ENCODE results near the gene EFNA1. TPM values are rescaled to one million over a fixed set of nuclear protein-coding genes. Genes with fewer than 3 reads are reported as not detected.

The EFNA1 gene
- total and polyA plus RNA-seq, 2 donors (not counting 3 experiments of a cell fraction or from before 2014, with no cell fraction given): 107 to 289 TPM

GRCh38 chr1:155183775-155184221, 56.1 kb downstream of the EFNA1 start:
- H3K9me3 ChIP-seq (replicated peaks; ENCODE audit: control insufficient read depth, insufficient read depth, low read length): no peaks in the 10 kb centered on the region
- H3K9me1 ChIP-seq (replicated peaks; ENCODE audit: control insufficient read depth, extremely low read depth, insufficient read depth, low read length): no peaks in the 10 kb centered on the region
- H4K20me1 ChIP-seq (replicated peaks; ENCODE audit: control insufficient read depth, extremely low read depth, insufficient read depth, low read length): no peaks in the 10 kb centered on the region
- BruUV-seq (replicated peaks): no TSS peak
- no peak overlapping the region for H2AFZ ChIP-seq (ENCODE audit: low read depth, low read length)
- H3K4me2 ChIP-seq (ENCODE audit: insufficient read depth, low read length): no peak overlapping the region
- dilution Hi-C loops (cut with MboI; ENCODE audit: extremely low pct_ligation_motif_present, low sequenced_read_pairs): no loop called here
- H3K27me3 ChIP-seq (ENCODE audit: control insufficient read depth in 2 of 2, insufficient read depth in 2 of 2, low read length in 2 of 2): no peaks in the 10 kb centered on the region
- intact Hi-C loops (cut with micrococcal nuclease): no loop called here
- no peak overlapping the region for H3K9ac ChIP-seq (replicated peaks; ENCODE audit: extremely low read depth, insufficient read depth, low read length)
- no peak for TF ChIP-seq GATA2 (IDR thresholded peaks at IDR 0.05; ENCODE audit: insufficient read depth, insufficient read length, low read depth, low read length)
- TF ChIP-seq EZH2 (IDR thresholded peaks at IDR 0.05; ENCODE audit: borderline replicate concordance, low read depth, low read length, severe bottlenecking): no peak
- TF ChIP-seq JUN (IDR thresholded peaks at IDR 0.05; ENCODE audit: borderline replicate concordance, insufficient read depth, insufficient read length, low read depth): no peak
- TF ChIP-seq FOS (IDR thresholded peaks at IDR 0.05; ENCODE audit: borderline replicate concordance, insufficient read depth, low read length): no peak
- TF ChIP-seq CTCF (IDR thresholded peaks at IDR 0.05; ENCODE audit: extremely low read depth in 1 of 2, insufficient read depth in 1 of 2, low read depth in 1 of 2, low read length in 2 of 2): no peak
- TF ChIP-seq MYC (IDR thresholded peaks at IDR 0.05; ENCODE audit: low read depth, low read length): no peak
- no peak for TF ChIP-seq POLR2AphosphoS5 (IDR thresholded peaks at IDR 0.05; ENCODE audit: insufficient read depth, low read depth, low read length)
- no peak for TF ChIP-seq MAX (IDR thresholded peaks at IDR 0.05; ENCODE audit: insufficient read depth, insufficient read length)
- no peak for TF ChIP-seq POLR2A (IDR thresholded peaks at IDR 0.05; ENCODE audit: low read depth, low read length)
- no peaks in the 10 kb centered on the region for H3K79me2 ChIP-seq (ENCODE audit: control insufficient read depth, insufficient read depth, low read length)
- FAIRE-seq (no peak), DNase-seq (ENCODE audit: low read depth, low spot score) (no peak)
- no peak overlapping the region for H3K4me3 ChIP-seq (replicated peaks in 1 of 3; ENCODE audit: insufficient read depth in 1 of 3, low read depth in 1 of 3, low read length in 3 of 3)
- H3K4me1 ChIP-seq (ENCODE audit: control insufficient read depth, extremely low read depth, insufficient read depth, low read length): no peaks in the 10 kb centered on the region
- ChIA-PET CTCF (interaction anchor here (1.3 to 3.3 kb wide), 2 partner anchors 10 to 11 kb away, joined by 5 to 35 read pairs; partner anchors contain the start of gene KRTCAP2), POLR2A (no interaction called here)
- H3K36me3 ChIP-seq (ENCODE audit: control insufficient read depth in 2 of 2, extremely low read depth in 1 of 2, insufficient read depth in 2 of 2, low read length in 2 of 2): peaks cover 0 to 11% of the 10 kb centered on the region in 2 experiments
- no peak overlapping the region for H3K27ac ChIP-seq (ENCODE audit: insufficient read depth, low read depth, low read length)
